Daoy (cell line): Measurements from ENCODE around the gene TNFSF15. TPM values are rescaled to one million over a fixed set of nuclear protein-coding genes. Genes with fewer than 3 reads are reported as not detected.
"Not testable (repeated sequence)": the region's sequence is repeated elsewhere in the genome, so short reads cannot be mapped to it uniquely, and the experiment has no call there.

ENCODE experiments used
- DNase-seq: peaks from one replicate; pipeline ENCODE4 v3.0.0-alpha.2; 2015; ENCODE audit warnings: low read depth
- total RNA-seq: library from RNA; depleted of rRNA; stranded (reverse); fragments of >200 nt; shearing (Covaris generic); gene quantifications from 2 replicates; pipeline ENCODE4 v1.2.3, GENCODE V29; 2014; rRNA removed

Gene TNFSF15
- total RNA-seq, 1 experiment from 2014 or later, result not detected

DNA sequence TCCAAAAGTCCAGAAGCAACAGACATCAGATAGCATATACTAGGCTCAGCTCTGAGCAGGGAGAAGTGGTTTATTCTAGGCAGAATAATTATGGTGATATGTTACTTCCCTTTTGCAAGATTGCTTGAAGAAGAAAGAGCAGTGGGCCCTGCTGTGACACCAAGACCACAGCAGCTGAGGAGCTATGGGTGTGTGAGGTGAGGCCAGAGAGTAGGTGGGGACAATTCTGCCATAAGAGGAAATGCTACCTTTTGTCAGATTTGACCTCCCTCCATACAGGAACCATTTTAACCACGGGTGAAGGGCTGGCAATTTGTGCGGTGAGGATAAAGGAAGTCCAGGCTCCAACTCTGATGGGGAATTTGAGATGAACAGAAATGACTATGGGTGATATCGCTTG, 51.3 kb downstream of the TNFSF15 start:
- DNase-seq, result no peak

DNA sequence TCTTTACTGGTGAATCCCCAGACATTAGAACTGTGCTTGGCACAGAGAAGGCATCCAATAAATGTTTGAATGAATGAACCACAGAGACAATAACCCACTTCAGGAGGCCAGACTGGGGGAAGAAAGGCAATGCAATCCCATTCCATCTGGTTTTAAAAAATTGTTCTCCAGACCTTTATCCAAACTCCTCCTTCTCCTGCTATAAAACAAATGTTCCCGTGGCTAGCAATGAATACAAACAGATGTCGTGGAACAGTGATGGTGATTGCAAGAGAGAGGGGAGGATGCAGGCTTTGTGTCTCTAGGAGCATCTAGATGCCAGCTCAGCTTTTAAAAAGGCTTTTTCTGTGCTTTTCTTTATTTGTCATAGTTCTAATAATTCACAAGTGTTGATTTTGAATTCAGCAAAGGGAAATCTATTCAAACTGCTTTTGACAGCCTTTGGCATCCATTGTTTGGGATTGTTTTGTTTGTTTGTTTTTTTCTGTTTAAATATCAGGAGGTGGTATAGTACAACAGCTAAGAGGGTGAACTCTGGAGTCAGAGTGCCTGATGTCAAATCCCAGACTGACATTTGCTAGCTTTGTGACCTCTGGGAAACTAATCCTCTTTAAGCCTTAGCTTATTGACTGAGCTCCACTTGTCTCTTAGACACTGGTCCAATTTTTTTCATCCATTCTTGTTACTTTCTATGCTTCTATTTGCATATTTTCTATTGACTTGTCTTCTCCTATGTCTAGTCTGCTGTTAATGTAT, 59.1 kb downstream of the TNFSF15 start:
- no peak for DNase-seq

DNA sequence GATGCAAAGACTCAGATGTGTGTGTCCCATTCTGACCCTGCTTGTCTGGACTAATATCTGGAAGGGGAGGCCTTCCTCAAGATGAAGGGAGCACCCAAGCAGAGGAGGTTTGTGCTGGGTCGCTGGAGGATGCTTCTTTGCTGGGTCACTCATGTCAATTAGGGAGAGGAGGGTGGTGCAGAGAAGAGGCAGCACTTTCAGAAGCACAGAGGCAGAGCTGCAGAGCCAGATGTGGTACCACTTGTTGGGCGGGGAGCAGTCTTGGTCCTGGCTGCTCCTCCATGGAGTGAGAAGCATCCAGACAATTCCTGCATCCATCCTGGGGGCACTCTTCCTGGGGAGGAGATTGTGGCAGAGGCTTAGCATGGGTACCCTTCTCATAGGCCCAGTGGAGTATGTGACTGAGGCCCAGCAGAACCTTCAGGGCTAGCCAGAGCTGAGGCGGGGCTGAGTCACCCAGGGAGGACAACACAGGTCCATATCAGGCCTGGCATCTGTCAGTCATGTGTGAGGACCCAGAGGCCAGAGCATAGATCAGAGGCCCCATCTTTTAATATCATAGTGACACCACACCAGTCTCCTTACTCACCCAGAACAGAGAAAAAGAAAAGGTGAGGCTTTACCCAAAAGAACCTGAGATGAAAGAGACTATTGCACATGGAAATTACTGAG, 59.8 kb downstream of the TNFSF15 start:
- DNase-seq, result no peak

DNA sequence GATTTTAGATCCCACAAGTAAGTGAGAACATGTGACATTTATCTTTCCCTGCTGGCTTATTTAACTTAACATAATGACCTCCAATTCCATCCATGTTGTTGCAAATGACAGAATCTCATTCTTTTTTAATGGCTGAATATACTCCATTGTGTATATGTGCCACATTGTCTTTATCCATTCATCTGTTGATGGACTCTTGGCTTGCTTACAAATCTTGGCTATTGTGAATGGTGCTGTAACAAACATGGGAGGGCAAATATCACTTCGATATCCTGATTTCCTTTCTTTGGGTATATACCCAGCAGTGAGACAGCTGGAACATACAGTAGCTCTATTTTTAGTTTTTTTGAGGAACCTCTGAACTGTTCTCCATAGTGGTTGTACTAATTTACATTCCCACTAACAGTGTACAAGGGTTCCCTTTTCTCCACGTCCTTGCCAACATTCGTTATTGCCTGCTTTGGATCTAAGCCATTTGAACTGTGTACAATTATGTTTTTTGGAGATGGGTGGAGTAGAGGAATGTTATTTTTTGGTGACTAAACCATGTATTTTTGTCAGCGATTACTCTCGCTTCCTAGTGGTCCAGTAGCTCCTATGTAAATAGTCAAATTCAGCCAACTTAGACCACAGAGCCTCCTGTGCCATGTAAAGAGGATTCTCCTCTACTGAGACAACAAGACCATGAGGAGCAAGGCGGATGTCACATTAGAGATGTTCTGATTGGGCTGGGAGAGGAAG, 60.6 kb downstream of the TNFSF15 start:
- peak; percentile 26 for DNase-seq

DNA sequence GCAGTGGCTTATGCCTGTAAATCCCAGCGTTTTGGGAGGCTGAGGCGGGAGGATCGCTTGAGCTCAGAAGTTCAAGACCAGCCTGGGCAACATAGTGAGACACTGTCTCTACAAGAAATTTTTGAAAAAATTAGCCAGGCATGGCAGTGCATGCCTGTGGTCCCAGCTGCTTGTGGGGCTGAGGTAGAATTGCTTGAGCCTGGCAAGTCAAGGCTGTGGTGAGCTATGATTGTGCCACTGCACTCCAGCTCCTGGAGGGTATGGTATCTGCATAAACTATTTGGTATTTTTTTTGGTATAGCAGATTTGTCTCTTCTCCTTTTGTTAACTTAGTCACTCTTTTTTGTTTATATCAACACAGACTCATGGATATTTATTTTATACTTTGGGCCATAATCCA, 62.4 kb downstream of the TNFSF15 start:
- no peak for DNase-seq

DNA sequence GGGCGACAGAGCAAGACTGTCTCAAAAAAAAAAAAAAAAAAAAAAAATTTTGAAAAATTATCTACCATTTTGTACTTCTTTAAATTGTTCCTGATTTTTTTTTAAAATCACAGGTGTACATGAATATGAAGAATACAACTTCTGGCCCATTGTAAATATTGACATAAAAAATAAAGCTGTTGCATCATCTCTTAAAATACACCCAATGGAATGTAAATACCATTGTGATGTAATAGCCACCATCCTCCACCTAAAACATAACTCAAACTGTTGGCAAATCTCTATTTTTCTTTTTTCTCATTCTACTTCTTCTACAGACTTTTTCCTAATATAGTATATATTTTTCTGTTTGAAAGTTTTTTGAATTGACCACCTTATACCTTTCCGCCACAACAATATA, 62.9 kb downstream of the TNFSF15 start:
- DNase-seq, result no peak

DNA sequence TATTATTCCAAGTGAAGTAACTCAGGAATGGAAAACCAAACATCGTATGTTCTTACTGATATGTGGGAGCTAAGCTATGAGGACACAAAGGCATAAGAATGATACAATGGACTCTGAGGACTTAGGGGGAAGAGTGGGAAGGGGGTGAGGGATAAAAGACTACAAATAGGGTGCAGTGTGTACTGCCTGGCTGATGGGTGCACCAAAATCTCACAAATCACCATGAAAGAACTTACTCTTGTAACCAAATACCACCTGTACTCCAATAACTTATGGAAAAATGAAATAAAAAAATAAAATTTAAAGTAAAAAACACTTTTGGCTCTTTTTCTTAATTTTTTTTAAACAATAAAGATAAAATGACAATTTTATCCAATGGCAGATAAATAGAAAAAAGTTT, 64.3 kb downstream of the TNFSF15 start:
- not testable (repeated sequence) for DNase-seq

DNA sequence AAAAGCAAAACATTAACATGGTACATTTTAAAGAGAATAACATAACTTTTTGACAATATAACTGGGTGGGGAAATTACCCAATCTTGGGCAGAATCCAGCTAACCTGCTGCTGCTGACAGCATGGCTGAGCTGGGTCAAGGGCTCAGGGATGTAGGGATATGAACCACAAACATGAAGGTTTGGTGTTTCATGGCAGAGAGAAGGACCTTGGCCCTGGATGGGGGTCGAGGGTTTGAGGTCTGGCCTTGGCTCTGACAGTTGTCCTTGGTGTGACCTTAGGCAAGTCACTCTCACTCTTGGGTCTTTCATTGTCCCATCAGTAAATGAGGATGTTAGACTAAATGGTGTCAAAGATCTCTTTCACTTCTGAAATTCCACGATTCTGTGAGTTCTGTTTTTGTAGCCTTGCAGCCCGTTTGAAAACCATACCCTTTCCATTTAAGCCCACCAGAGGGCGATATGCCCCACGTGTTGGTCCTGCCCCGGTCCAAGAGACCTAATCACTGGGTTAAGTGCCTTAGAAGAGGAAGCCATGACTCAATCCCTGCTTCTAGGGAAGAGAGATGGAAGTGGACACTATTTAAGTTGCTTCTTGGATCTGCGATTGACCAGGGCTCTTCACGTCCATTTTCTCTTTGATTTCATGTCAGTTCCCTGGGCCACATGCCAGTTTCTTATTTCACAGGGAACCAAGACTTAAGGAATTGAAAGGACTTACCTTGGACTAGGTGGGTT, 67.1 kb downstream of the TNFSF15 start:
- peak; percentile 89 for DNase-seq

DNA sequence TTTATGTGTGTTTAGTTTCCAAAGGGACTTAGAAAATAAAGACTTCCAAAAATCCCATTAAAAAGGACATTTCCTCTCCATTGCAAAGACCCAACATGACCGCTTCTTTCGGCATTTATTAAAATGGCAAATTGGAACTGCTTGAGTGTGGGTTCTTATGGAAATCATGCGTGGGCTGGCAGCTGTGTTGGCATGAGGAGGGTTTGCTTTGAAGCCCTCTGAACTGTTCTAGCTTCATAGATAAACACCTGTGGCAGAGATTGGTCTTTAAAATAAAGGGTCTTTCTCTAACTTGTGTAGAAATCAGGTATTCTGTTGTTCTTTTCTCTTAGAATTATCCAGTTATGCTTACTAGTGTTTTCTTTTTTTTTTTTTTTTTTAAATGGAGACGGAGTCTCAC, 68.0 kb downstream of the TNFSF15 start:
- DNase-seq, result no peak

DNA sequence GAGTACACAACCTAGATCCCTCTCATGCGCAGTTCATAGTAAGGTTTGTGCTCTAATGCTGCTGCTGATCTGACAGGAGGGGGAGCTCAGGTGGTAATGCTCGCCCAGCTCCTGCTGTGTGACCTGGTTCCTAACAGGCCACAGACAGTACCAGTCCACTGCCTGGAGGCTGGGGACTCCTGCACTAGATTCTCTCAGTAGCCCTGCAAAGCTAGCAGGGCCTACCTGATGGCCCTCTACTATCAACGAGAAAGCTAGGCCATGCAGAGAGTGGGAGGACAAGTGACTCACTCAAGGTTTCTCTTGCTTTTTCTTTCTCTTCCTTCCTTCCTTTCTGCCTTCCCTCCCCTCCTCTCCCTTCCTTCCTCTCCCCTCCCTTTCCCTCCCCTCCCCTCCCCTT, 68.7 kb downstream of the TNFSF15 start:
- DNase-seq, result no peak

DNA sequence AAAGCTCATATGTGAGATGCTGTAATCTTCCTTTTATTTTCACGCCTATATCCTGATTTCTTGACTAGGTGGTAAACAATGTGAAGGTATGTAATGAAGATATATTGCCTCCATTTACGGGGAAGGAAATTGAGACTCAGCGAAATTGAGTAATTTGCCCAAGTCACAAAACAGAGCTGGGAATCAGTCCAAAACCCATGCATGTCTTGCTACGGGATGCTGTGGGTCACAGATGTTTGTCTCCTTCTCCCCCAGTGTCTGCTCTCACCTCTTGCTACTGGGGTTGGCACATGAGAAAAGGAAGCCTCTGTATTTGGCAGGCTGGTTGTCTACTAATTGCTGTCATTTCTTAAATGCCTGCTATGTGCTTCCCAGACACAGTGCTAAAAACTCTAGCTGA, 70.1 kb downstream of the TNFSF15 start:
- DNase-seq, result no peak

DNA sequence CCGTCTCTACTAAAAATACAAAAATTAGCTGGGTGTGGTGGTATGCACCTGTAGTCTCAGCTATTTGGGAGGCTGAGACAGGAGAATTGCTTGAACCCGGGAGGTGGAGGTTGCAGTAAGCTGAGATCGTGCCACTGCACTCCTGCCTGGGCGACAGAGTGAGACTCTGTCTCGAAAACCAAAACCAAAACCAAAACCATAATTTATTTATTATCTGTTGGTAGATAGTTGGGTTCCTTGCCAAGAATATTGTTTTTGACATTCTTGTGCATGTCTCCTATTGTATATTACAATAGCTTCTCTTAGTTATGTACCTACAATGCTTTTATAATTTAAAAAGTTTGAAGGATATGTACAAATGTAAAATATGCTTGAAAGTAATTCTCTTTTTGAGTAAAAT, 70.7 kb downstream of the TNFSF15 start:
- DNase-seq, result not testable (repeated sequence)

Other genes starting within 250 kb of the TNFSF15 start
- gene ATP6V1G1, start 218.3 kb downstream of the TNFSF15 start, total RNA-seq, result 172 and 207 TPM in 2 replicates
- gene TMEM268, start 194.7 kb downstream of the TNFSF15 start, total RNA-seq, result 5.5 and 7.7 TPM in 2 replicates
- not detected in 2 replicates for gene TEX53, start 148.2 kb downstream of the TNFSF15 start, total RNA-seq
- gene TEX48, start 123.8 kb downstream of the TNFSF15 start, total RNA-seq, result not detected in 2 replicates
- gene TNFSF8, start 124.6 kb upstream of the TNFSF15 start, total RNA-seq, result not detected in 2 replicates